NCI-H526 treated with DMSO at 0.1 percent for 48 hours (cell line): ENCODE results near the gene CD81.

Source experiments
- DNase-seq: peaks from one replicate; lab custom pipeline; 2025; lab: John Stamatoyannopoulos, UW

Gene CD81

DNA sequence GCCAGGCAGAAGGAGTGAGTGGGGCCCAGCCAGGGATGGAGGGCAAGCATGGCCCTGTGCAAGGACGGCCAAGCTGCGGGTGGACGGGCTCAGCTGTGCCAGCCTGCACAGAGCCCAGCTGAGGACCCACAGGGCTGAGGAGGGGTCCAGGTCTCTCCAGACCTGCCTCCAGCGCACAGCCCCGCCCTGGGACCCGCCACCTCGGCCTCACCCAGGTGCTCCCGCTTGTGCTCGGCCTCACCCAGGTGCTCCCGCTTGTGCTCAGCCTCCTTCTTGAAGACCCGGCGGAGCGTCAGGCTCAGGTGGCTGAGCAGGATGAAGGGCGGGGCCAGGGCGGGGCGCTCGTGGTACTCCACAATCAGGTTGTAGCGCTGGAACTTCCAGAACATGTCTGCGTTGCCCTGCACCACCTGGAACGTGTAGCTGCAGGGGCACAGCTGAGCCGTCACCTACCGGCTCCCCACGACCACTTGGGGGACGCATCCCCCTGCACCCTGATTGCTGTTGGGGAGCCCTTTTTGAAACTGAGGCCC lies 29.8 kb downstream of the CD81 start:
- no peak for DNase-seq

DNA sequence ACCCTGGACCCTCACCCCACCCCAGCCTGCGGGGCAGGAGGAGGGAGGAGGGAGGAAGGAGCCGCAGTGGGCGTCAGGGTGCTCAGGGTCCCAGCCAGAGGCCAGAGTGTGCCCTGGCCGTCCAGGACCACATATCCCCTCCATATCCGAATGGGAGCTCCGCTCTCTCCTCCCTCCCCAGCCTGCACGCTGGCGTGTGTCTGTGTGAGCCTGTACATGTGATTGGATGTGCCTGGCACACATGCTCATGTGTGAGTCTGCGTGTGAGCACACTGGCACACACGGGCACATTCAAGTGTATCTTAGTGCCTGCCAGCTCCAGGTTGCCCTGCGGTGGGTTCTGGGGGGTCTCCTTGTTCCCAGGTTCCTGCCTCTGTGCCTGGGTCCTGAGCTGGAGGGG lies 31.6 kb downstream of the CD81 start:
- DNase-seq: no peak

GRCh38 chr11:2409126-2409525 lies 32.0 kb downstream of the CD81 start:
- DNase-seq: no peak

GRCh38 chr11:2409611-2410468 lies 32.7 kb downstream of the CD81 start:
- DNase-seq: no peak

GRCh38 chr11:2410616-2411015 lies 33.5 kb downstream of the CD81 start:
- no peak for DNase-seq

DNA sequence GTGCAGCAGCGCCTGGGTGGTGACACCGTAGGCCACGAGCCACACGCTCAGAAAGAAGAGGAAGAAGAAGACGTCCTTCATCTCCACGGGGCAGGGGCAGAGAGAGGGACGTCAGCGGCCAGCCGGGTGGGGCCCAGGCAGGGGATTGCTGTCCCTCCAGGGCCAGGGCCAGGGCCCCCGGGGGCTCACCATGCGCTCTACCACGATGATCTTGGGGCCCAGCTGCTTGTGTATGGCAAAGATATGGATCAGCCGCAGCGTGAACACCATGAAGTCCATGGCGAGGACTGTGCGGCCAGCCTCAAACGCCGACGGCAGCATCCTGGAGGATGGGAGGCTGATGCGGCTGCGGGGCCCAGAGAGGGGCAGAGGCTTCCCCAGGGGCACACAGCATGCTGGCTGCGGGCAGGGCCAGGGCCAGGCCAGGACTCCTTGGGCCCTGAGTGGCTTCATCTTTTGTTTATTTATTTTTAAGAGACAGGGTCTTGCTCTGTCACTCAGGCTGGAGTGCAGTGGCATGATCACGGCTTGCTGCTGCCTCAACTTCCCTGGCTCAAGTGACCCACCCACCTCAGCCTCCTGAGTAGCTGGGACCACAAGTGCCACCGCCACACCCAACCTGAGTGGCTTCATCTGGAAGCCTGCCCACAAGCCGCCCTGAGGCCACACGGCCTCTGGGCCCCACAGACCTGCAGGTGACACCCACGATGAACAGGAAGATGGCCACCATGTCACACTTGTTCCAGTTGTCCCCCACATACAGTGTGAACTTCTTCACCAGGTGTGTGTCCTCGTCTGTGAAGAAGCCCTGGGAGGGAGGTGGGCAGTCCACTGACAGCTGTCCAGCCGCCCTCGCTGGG lies 34.6 kb downstream of the CD81 start:
- no peak for DNase-seq

DNA sequence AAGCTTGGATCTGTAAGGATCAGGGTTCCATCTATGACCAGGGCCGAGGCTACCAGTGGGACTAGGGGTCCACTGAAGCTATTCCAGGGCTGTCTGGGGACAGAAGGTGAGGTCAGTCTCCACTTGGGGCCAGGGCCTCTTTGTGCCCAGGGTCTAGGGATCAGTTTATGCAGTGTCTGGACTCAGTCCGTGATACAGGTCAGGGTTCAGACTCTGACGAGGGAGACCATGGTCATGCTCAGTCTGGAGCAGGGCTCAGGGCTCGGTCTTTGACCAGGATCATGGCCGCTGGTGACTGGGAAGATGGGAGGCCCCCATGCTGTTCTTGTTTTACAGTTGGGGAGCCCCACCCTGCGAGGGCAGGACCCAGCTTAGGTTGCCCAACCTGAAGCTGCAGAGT lies 35.2 kb downstream of the CD81 start:
- no peak for DNase-seq

DNA sequence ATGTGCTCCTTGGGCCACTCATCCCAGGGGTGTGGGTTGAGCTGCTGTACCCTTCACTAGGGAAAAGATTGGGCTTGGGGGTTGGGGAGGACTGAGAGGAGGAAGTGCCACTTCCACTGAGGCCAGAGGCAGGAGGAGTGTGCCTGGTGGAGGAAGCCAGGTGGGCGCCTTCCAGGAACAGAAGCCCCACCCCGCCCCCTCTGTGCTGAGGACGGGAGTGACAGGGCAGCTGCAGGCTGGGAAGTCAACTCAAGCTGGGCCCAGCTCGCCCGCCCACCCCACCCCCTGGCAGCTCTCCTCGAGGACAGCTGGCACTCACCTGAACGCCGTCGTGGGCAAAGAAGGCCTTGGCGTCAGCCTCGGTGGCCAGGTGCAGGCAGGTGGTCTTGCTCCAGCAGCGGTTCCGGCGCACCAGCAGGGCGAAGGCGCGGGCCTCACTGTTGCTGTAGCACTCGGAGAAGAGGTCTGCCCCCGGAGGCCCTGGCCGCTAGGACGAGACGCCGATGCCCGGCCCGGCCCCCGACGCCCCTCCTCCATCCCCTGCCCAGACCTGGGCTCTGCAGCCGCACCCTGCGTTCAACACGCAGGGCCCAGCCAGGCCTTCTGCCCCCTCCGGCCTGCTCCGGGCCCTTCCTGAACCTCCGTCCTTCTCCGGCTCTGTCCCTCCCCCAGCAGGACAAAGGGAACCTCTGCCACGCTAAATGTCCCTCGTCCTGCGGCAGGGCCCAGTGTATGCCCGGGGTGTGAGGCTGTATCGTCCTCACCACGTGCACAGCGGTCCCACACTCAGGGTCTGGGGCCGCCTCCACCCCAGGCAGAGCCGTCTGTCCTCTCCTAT lies 36.9 kb downstream of the CD81 start:
- no peak for DNase-seq

DNA sequence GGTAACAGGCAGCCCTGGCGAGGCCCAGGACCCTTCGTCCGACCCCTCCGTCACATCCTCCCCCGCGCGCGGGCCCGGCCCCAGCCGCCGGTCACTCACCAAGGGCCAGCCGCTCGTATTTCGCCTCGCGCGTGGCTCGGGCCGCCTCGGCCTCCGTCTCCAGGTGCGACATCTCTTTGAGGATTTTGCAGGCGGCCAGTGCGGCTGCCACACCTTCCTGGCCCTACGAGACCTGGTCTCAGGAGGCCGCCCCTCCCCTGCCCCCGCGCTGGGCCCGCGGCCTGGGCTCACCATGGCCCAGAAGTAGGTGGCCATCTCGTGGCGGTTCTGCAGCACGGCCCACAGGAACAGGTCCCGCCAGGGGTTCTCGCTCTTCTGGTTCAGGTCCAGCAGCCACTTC lies 37.5 kb downstream of the CD81 start:
- DNase-seq: no peak

DNA sequence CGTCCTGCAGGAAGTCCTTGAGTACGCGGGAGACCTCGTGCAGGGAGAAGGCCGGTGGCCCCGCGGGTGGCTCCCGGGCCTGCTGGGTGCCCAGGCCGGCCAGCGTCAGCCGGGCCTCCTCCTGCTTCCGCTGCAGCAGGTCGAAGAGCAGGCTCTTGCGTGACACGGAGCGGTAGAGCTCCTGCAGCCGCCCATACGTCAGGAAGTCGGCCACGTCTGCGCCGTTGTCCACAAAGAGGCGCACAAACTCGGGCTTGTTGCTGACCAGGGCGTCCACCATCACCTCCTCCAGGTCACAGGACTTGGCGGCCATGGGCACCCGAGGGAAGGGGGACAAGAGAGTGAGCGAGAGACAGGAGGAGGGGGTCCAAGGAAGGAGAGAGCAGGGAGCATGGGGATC lies 38.1 kb downstream of the CD81 start:
- DNase-seq: no peak

GRCh38 chr11:2415601-2416380 lies 38.7 kb downstream of the CD81 start:
- no peak for DNase-seq

GRCh38 chr11:2416765-2417164 lies 39.7 kb downstream of the CD81 start:
- DNase-seq: no peak

DNA sequence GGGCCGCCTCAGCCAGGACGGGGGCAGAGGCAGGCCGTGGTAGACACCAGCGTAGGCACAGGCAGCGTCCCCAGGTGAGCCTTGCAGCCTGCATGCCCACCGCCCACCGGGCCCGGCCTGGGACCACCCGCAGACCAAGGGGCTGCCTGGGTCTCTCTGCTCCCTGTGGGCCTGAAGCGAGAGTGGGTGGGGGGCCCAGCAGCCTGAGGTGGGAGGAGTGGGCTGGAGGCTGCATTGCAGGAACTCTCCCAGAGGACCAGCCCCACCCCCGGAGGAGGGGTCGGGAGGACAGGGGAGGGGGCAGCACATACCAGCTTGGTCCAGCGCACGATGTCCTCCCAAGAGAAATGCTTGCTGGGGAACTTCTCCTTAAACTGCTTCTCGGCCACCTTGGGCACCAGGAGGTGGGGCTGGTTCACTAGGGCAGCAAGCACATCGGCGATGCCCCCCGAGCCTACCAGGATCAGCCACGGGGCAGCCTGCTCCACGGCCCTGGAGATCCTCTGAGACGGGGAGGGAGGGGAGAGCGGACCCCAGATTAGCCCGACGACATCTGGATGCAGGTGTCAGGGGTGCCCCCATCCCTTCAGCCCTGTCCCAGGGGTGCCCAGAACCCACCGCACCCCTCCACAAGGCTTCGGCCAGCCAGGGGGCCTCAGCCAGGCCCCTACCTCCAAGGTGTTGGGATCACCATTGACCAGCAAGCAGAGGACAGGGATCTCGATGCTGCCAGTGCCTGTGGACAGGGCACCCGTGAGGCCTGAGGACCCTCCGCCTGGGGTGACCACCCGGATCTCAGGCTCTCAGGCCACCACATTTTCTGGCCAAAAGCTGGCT lies 41.0 kb downstream of the CD81 start:
- DNase-seq: no peak

DNA sequence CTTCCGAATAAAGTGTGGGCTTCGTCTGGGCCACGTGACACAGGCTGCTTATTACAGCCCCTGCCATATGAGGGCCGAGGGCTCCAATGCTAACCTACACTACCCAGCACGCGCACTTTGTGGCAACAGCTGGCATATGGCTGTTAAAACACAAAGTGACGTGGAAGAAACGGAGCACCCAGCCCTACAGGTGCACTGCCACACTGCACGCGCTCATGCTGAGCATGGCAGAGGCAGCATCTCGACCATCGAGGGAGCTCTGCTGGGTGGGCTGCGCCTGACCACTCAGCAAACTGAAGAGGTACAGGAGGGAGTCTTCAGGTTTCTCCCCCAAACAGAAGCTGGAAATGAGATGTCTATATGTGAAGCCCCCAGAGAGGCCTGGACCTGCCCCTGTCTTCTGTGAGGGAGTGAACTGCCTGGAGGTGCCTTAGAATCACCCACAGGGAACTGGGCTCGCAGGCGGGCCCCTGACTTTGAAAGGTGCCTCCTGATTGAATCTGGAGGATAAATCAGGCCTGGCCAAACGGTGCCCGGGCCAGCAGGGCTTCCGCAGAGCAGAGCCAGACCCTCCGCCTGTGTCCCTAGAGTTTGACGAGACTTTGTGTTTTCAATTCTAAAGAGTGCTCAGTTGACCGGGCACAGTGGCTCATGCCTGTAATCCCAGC lies 41.7 kb downstream of the CD81 start:
- DNase-seq: no peak

- peak; percentile 64 for DNase-seq
Observed at GRCh38 chr11:2419638-2420501, 42.8 kb downstream of the CD81 start.

DNA sequence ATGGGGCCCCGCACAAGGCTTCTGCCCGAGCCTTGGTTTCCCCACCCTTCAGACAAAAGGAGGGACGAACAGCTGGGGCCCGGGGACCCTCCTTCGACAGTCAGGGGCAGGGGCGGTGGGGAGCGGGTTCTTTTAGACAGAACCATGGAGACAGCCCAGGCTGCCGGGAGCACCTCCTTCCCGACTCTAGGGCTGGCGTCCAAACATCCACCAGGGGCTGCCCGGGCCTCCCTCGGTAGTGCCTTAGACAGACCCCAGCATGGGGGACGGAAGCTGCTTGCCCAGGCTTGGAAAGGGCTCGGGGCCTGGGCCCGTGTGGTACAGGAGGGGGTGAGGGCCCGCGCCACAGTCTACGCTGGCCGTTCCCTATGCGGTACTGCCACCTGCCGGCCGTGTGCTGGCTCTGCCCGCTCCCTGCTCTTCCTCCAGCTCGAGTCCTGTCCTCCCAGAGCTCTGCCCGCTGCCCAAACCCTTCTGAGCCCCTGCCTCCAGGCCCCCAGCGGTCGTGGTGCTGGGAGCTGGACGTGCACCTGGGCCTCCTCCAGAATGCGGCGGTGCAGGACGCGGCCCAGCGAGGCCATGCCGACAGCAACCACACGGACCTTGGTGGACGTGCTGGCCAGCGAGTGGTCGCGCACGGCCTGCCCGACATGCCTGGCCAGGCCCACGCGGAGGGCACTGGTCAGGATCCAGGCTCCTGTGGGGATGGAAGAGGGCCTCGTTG lies 43.6 kb downstream of the CD81 start:
- DNase-seq: peak; percentile 75

DNA sequence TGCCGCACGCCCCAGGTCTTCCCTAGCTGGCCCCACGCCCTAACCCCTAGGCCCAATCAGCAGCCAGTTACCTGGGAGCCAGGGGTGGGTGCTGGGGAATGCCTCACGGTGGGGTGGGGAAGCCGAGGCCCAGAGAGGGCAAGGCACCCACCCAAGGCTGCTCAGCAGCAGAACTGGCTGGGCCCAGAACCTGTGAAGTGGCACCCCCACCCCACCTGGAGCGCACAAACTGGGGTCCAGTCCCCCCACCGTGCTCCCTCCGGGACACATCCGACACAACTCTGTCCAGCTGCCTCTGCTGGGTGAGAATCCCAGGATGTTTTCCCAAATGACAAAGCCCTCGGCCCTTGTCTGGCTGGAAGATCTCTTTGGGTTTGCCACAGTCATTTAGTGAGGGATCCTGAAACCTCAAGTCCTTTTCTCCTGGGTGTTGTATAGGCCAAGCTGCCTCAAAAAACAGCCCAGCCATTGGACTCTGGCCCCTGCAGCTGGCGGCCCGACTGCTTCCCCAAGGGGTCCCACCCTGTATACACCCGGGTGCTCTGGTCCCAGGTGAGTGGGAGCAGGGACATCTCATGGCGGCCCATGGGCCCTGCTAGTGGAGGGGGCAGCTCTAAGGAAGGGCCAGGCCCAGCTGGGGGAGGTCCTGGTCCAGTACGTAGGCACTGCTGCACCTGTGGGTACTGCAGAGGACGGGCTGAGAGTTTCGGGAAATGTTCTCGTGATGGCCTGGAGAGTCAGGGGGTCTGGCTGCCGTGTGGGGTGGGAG lies 44.3 kb downstream of the CD81 start:
- no peak for DNase-seq
